Body of pancreas (tissue), 4 donors: ENCODE measurements around the gene POLR3C. TPM values are rescaled to one million over a fixed set of nuclear protein-coding genes. Genes with fewer than 3 reads are reported as not detected.

Source experiments
- ATAC-seq: fragments of 150-250 bp; one replicate; pipeline ENCODE4 v1.9.1; 2016
- DNase-seq, 4 donors: peaks; one replicate each; pipeline ENCODE4 v3.0.0-alpha.2; 2019
- H3K27ac ChIP-seq, 4 donors: fragments of 200-600 bp; sonication (generic); 1 replicate in 3 of 4; 2 replicates in 1 of 4; pipeline versions ENCODE4 v1.5.1 to v1.6.1; 2016 to 2019; ENCODE audit warnings: mild to moderate bottlenecking in 1 of 4, mixed read lengths in 1 of 4, moderate library complexity in 1 of 4
- H3K27me3 ChIP-seq, 2 donors: fragments of 200-600 bp; sonication (generic); one replicate each; pipeline ENCODE4 v1.6.0; 2016; ENCODE audit warnings: mild to moderate bottlenecking in 1 of 2
- H3K36me3 ChIP-seq, 2 donors: fragments of 200-600 bp; sonication (generic); replicated peaks in 1 of 2; 2 replicates each; pipeline ENCODE4 v1.5.1; 2016; ENCODE audit warnings: low read depth in 2 of 2; ENCODE audit not compliant: insufficient read depth in 1 of 2
- H3K4me1 ChIP-seq: fragments of 200-600 bp; sonication (generic); one replicate; pipeline ENCODE4 v1.6.0; 2016
- H3K4me3 ChIP-seq, 2 donors: fragments of 200-600 bp; sonication (generic); 1 replicate in 1 of 2; 2 replicates in 1 of 2; pipeline ENCODE4 v1.5.1; 2016 to 2019
- H3K9me3 ChIP-seq, 3 donors: fragments of 200-600 bp; sonication (generic); 1 replicate in 2 of 3; 2 replicates in 1 of 3; pipeline ENCODE4 v1.5.1; 2016
- POLR2A ChIP-seq, 3 donors: fragments of 450-650 bp; IDR thresholded peaks; one replicate each; pipeline ENCODE4 v1.6.1; 2016; ENCODE audit warnings: antibody characterized with exemption in 3 of 3, mild to moderate bottlenecking in 2 of 3
- WGBS, 2 donors: methylation state at CpG; one replicate each; pipeline ENCODE4 v1.1.5; 2017; 5-methylcytosine and 5-hydroxymethylcytosine counted together
- intact Hi-C: fragments of 100-400 bp; cut with DNase I; formaldehyde crosslinking; loops from one replicate; pipeline ENCODE4 v1.15.1; 2023
- total RNA-seq, 2 donors: library from RNA; depleted of rRNA; stranded (reverse); fragments of >200 nt; gene quantifications; one replicate each; pipeline ENCODE4 v1.1.0, GENCODE V29; 2016
- TF ChIP-seq, protein P1 (sequence below), 7 experiments: fragments of 450-650 bp in 4 of 7; fragments of 200-600 bp in 3 of 7; sonication (generic) in 3 of 7; IDR thresholded peaks; one replicate each; pipeline ENCODE4 v1.5.1; 2016 to 2019; ENCODE audit warnings: antibody characterized with exemption in 7 of 7

POLR3C gene
- total RNA-seq, 2 donors from 2014 or later, result 15.6 to 31.6 TPM

DNA sequence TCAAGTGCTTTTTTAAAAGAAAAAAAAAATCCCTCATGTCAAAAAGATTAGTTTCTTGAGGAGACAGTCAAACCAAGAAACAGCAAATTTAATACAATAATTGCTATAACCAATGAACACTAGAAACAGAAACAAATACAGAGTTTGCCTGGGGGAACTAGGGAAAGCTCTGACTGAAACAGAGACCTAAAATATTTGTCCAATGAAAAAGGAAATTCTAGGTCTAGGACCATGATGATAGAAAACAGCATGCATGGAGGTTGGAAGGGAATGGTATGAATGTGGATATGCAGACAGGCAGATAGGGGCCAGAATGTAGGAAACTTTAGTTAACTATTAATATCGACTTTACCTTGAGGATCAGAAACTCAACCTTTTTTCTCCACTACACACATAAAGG is 31.5 kb upstream of the POLR3C start:
- ATAC-seq (no peak), DNase-seq (no peak)
- Histone ChIP-seq H3K27me3 (no peaks in the 10 kb centered on the region), H3K27ac (no peak overlapping the region), H3K4me3 (no peak overlapping the region), H3K4me1 (no peaks in the 10 kb centered on the region), H3K9me3 (no peaks in the 10 kb centered on the region), H3K36me3 (no peaks in the 10 kb centered on the region)
- WGBS, 2 donors, result 91 to 95% methylated on average over 1 of the region's 1 CpG
- TF ChIP-seq, protein P1, sequence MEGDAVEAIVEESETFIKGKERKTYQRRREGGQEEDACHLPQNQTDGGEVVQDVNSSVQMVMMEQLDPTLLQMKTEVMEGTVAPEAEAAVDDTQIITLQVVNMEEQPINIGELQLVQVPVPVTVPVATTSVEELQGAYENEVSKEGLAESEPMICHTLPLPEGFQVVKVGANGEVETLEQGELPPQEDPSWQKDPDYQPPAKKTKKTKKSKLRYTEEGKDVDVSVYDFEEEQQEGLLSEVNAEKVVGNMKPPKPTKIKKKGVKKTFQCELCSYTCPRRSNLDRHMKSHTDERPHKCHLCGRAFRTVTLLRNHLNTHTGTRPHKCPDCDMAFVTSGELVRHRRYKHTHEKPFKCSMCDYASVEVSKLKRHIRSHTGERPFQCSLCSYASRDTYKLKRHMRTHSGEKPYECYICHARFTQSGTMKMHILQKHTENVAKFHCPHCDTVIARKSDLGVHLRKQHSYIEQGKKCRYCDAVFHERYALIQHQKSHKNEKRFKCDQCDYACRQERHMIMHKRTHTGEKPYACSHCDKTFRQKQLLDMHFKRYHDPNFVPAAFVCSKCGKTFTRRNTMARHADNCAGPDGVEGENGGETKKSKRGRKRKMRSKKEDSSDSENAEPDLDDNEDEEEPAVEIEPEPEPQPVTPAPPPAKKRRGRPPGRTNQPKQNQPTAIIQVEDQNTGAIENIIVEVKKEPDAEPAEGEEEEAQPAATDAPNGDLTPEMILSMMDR (IDR thresholded peaks at IDR 0.05), result no peak
- no peak for TF ChIP-seq POLR2A (IDR thresholded peaks at IDR 0.05)
- intact Hi-C loops, result no loop called here

DNA sequence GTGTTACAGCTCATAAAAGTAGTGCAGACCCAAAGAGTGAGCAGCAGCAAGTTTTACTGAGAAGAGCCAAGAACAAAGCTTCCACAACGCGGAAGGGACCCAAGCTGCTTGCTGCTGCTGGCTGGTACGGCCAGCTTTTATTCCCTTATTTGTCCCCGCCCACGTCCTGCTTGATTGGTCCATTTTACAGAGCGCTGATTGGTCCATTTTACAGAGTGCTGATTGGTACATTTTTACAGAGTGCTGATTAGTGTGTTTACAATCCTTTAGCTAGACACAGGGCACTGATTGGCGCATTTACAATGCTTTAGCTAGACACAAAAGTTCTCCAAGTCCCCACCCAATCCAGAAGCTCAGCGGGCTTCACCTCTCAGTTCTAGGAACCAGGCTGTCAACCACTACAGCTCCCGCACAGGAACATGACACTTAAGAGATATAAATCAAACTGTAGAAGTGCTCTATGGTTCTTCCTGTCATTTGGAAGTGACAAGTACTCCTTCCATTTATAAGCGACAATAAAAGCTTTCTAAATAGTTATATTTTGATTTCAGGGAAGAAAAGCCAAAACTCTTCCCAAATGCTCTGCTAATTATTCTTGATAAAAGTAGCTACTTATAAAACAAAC is 28.6 kb upstream of the POLR3C start:
- DNase-seq (no peak), ATAC-seq (no peak)
- 95 to 98% methylated on average over 10 of the region's 10 CpGs for WGBS, 2 donors
- no peak overlapping the region for H3K27ac ChIP-seq
- intact Hi-C loops, result no loop called here
- TF ChIP-seq POLR2A (IDR thresholded peaks at IDR 0.05), result no peak
- TF ChIP-seq, protein P1 (IDR thresholded peaks at IDR 0.05), result no peak
- no peaks in the 10 kb centered on the region for H3K27me3 ChIP-seq
- H3K4me1 ChIP-seq, result no peaks in the 10 kb centered on the region
- H3K36me3 ChIP-seq, result no peaks in the 10 kb centered on the region
- no peak overlapping the region for H3K4me3 ChIP-seq
- no peaks in the 10 kb centered on the region for H3K9me3 ChIP-seq

DNA sequence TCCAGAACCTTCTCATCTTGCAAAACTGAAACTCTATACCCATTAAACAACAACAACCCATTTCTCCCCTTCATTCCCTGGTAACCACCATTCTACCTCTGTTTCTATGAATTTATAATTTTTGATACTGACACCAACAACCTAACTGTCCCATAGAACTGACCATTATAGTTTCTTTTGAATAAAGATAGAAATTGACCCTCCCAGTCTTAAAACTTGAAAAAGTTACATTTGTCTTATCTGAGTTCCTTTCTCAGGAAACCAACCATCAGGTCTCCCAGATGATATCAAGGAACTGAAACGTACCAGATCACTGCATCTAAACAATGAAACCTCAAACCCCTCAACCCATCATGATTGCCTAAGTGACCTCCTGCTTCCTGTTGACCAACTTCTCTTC is 27.2 kb upstream of the POLR3C start:
- Histone ChIP-seq H3K9me3 (no peaks in the 10 kb centered on the region), H3K27me3 (no peaks in the 10 kb centered on the region), H3K4me1 (no peaks in the 10 kb centered on the region), H3K27ac (no peak overlapping the region), H3K4me3 (no peak overlapping the region), H3K36me3 (no peaks in the 10 kb centered on the region)
- TF ChIP-seq POLR2A (IDR thresholded peaks at IDR 0.05), result no peak
- TF ChIP-seq, protein P1 (IDR thresholded peaks at IDR 0.05), result no peak
- intact Hi-C loops, result no loop called here
- no peak for ATAC-seq
- 41 to 73% methylated on average over 1 of the region's 1 CpG for WGBS, 2 donors
- DNase-seq, result no peak

DNA sequence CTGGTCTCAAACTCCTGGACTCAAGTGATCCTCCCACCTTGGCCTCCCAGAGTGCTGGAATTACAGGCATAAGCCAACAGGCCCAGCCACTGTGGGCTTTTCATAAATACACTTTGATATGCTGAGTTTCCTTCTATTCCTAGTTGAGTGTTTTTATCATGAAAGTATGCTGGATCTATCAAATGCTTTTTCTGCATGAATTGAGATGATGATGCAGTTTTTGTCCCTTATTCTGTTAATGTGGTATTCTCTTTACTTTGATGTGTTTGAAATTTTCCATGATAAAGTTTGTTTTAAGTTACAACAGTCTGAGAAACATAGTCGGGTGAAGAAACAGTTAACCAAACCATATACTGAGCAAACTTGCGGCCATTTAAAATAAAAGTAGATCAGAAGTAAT is 24.2 kb upstream of the POLR3C start:
- H3K36me3 ChIP-seq, result no peaks in the 10 kb centered on the region
- intact Hi-C loops, result no loop called here
- 95 to 99% methylated on average over 2 of the region's 2 CpGs for WGBS, 2 donors
- no peaks in the 10 kb centered on the region for H3K9me3 ChIP-seq
- H3K4me3 ChIP-seq, result no peak overlapping the region
- ATAC-seq (no peak), DNase-seq (no peak)
- TF ChIP-seq, protein P1 (IDR thresholded peaks at IDR 0.05), result no peak
- TF ChIP-seq POLR2A (IDR thresholded peaks at IDR 0.05), result no peak
- peaks cover 23% of the 10 kb centered on the region for H3K4me1 ChIP-seq
- H3K27me3 ChIP-seq, result no peaks in the 10 kb centered on the region
- no peak overlapping the region for H3K27ac ChIP-seq
